HG02852 (cell line): ENCODE results near the gene MALAT1.
"Not testable (repeated sequence)": the region's sequence is repeated elsewhere in the genome, so short reads cannot be mapped to it uniquely, and the experiment has no call there.

ENCODE experiments used
- ATAC-seq: cut with Tn5 transposase; IDR thresholded peaks from one replicate; pipeline ENCODE4 v1.9.1; 2021; ENCODE audit warnings: mild to moderate bottlenecking, moderate library complexity; ENCODE audit not compliant: unreplicated experiment

Gene MALAT1

GRCh38 chr11:65497141-65498041 is 1.5 kb upstream of the MALAT1 start:
- ATAC-seq, result peak; percentile 63

- no peak for ATAC-seq
Measured at GRCh38 chr11:65498042-65498726, 661 bp upstream of the MALAT1 start.

GRCh38 chr11:65498727-65498976 is 193 bp upstream of the MALAT1 start:
- ATAC-seq, result no peak

GRCh38 chr11:65499713-65500386 is 1.0 kb downstream of the MALAT1 start:
- ATAC-seq, result no peak

GRCh38 chr11:65500387-65501185 is 1.7 kb downstream of the MALAT1 start:
- no peak for ATAC-seq

GRCh38 chr11:65501186-65501471 is 2.3 kb downstream of the MALAT1 start:
- no peak for ATAC-seq

GRCh38 chr11:65501472-65502273 is 2.8 kb downstream of the MALAT1 start:
- no peak for ATAC-seq

- no peak for ATAC-seq
Measured at GRCh38 chr11:65502274-65502554, 3.4 kb downstream of the MALAT1 start.

- ATAC-seq, result no peak
Measured at GRCh38 chr11:65502555-65503367, 3.9 kb downstream of the MALAT1 start.

GRCh38 chr11:65503368-65503948 is 4.6 kb downstream of the MALAT1 start:
- no peak for ATAC-seq

- ATAC-seq, result no peak
Measured at GRCh38 chr11:65503949-65504673, 5.3 kb downstream of the MALAT1 start.

GRCh38 chr11:65504674-65505465 is 6.0 kb downstream of the MALAT1 start:
- no peak for ATAC-seq

- no peak for ATAC-seq
Measured at GRCh38 chr11:65505466-65506289, 6.8 kb downstream of the MALAT1 start.

GRCh38 chr11:65506290-65506771 is 7.5 kb downstream of the MALAT1 start:
- ATAC-seq, result no peak

- ATAC-seq, result peak; percentile 45
Measured at GRCh38 chr11:65506772-65507505, 8.1 kb downstream of the MALAT1 start.

- not testable (repeated sequence) for ATAC-seq
Measured at GRCh38 chr11:65512311-65512710, 13.5 kb downstream of the MALAT1 start.
